ENCODE measurements around the gene TOMM20.

TOMM20 gene

DNA sequence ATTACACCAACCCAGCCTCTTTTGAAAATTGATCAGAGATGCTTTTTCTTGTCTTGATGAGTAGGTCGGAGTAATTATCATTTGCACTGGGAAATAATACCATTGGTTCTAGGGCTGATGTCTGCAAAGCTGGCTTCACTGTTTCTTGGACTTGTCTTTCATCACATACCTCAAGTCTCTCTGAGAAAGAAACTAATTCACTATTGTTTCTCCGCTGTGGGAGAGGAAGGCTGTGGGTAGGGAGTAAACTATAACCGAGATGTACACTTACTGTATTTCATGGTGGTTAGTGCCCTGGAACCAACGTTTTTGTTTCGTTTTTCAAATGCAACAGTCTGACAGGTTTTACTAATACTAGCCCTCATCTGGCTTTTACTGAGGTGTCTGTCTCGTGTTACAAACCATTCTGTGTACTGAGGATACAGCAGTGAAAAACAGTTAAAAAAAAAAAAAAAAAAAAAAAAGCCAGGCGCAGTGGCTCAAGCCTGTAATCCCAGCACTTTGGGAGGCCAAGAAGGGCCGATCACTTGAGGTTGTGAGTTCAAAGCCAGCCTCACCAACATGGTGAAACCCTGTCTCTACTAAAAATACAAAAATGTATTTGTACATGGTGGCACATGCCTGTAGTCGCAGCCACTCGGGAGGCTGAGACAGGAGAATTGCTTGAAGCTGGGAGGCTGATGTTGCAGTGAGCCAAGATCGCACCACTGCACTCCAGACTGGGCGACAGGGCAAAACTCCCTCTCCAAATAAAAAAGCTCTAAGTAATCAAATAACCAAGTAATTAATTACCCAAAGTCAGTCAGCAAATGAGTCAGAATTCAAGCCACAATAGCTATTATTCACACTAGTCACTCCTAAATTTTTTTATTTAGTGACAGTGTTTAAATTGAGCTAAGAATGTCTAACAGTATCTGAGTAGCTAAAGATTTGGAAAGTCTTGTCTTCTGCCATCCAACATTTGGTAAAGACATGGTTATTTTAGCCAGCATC is 23.3 kb downstream of the TOMM20 start (continued):
- TF ChIP-seq ZNF112 (tag by site-specific recombination; IDR thresholded peaks at IDR 0.05), result no peak
- TF ChIP-seq, protein P1, sequence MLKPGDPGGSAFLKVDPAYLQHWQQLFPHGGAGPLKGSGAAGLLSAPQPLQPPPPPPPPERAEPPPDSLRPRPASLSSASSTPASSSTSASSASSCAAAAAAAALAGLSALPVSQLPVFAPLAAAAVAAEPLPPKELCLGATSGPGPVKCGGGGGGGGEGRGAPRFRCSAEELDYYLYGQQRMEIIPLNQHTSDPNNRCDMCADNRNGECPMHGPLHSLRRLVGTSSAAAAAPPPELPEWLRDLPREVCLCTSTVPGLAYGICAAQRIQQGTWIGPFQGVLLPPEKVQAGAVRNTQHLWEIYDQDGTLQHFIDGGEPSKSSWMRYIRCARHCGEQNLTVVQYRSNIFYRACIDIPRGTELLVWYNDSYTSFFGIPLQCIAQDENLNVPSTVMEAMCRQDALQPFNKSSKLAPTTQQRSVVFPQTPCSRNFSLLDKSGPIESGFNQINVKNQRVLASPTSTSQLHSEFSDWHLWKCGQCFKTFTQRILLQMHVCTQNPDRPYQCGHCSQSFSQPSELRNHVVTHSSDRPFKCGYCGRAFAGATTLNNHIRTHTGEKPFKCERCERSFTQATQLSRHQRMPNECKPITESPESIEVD (tag by site-specific recombination; IDR thresholded peaks at IDR 0.05), result peak; percentile 84
- TF ChIP-seq ZNF354C (tag by site-specific recombination; IDR thresholded peaks at IDR 0.05; ENCODE audit: borderline replicate concordance, low read depth), result no peak
- no peak for TF ChIP-seq ZNF791 (tag by site-specific recombination; IDR thresholded peaks at IDR 0.05)
- TF ChIP-seq, protein P2, sequence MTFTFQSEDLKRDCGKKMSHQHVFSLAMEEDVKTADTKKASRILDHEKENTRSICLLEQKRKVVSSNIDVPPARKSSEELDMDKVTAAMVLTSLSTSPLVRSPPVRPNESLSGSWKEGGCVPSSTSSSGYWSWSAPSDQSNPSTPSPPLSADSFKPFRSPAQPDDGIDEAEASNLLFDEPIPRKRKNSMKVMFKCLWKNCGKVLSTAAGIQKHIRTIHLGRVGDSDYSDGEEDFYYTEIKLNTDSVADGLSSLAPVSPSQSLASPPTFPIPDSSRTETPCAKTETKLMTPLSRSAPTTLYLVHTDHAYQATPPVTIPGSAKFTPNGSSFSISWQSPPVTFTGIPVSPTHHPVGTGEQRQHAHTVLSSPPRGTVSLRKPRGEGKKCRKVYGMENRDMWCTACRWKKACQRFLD (tag by site-specific recombination; IDR thresholded peaks at IDR 0.05), result no peak
- TF ChIP-seq ZNF324 (tag by site-specific recombination; IDR thresholded peaks at IDR 0.05), result no peak
- no peak for TF ChIP-seq ZNF707 (tag by site-specific recombination; IDR thresholded peaks at IDR 0.05)
- TF ChIP-seq TRIM28 (IDR thresholded peaks at IDR 0.05; ENCODE audit: borderline replicate concordance, low read length), result no peak
- TF ChIP-seq ZNF747 (tag by site-specific recombination; IDR thresholded peaks at IDR 0.05), result no peak
- TF ChIP-seq BCL11A (tag by site-specific recombination; IDR thresholded peaks at IDR 0.05; ENCODE audit: low read depth), result peak; percentile 36; the same call in 1 of the 2 replicates
- TF ChIP-seq ZNF677 (tag by site-specific recombination; IDR thresholded peaks at IDR 0.05), result no peak
- TF ChIP-seq ZNF366 (tag by site-specific recombination; conservative IDR thresholded peaks at IDR 0.05), result 0 out of 2 replicates have a peak, but pooled peaks have one; percentile 43
- TF ChIP-seq RBAK (tag by site-specific recombination; IDR thresholded peaks at IDR 0.05), result no peak
- TF ChIP-seq ZNF658 (tag by site-specific recombination; IDR thresholded peaks at IDR 0.05), result no peak
- no peak for TF ChIP-seq SALL2 (tag by site-specific recombination; IDR thresholded peaks at IDR 0.05; ENCODE audit: borderline replicate concordance)
- TF ChIP-seq ZEB2 (tag by site-specific recombination; IDR thresholded peaks at IDR 0.05), result peak; percentile 12; the same call in 1 of the 2 replicates
- no peak for TF ChIP-seq YY1 (tag by site-specific recombination; IDR thresholded peaks at IDR 0.05)
- no peak for TF ChIP-seq ZNF155 (tag by site-specific recombination; IDR thresholded peaks at IDR 0.05)
- no peak for TF ChIP-seq ZNF341 (tag by site-specific recombination; IDR thresholded peaks at IDR 0.05; ENCODE audit: low read depth)
- TF ChIP-seq SCRT2 (tag by site-specific recombination; IDR thresholded peaks at IDR 0.05), result peak; percentile 65
- TF ChIP-seq ZNF404 (tag by site-specific recombination; IDR thresholded peaks at IDR 0.05), result no peak
- peak; percentile 34; the same call in 1 of the 2 replicates for TF ChIP-seq ZBTB44 (tag by site-specific recombination; IDR thresholded peaks at IDR 0.05)
- no peak for TF ChIP-seq YY2 (tag by site-specific recombination; IDR thresholded peaks at IDR 0.05)
- TF ChIP-seq ZBTB21 (tag by site-specific recombination; IDR thresholded peaks at IDR 0.05), result no peak
- no peak for TF ChIP-seq ZNF211 (tag by site-specific recombination; IDR thresholded peaks at IDR 0.05; ENCODE audit: low read depth)
- no peak for TF ChIP-seq ZNF549 (tag by site-specific recombination; IDR thresholded peaks at IDR 0.05)
- TF ChIP-seq SP2 (tag by site-specific recombination; IDR thresholded peaks at IDR 0.05), result no peak
- TF ChIP-seq ZNF121 (tag by site-specific recombination; IDR thresholded peaks at IDR 0.05), result no peak
- TF ChIP-seq, protein P3, sequence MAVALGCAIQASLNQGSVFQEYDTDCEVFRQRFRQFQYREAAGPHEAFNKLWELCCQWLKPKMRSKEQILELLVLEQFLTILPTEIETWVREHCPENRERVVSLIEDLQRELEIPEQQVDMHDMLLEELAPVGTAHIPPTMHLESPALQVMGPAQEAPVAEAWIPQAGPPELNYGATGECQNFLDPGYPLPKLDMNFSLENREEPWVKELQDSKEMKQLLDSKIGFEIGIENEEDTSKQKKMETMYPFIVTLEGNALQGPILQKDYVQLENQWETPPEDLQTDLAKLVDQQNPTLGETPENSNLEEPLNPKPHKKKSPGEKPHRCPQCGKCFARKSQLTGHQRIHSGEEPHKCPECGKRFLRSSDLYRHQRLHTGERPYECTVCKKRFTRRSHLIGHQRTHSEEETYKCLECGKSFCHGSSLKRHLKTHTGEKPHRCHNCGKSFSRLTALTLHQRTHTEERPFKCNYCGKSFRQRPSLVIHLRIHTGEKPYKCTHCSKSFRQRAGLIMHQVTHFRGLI (tag by site-specific recombination; IDR thresholded peaks at IDR 0.05), result no peak
- TF ChIP-seq IKZF3 (tag by site-specific recombination; IDR thresholded peaks at IDR 0.05), result no peak
- TF ChIP-seq, protein P4, sequence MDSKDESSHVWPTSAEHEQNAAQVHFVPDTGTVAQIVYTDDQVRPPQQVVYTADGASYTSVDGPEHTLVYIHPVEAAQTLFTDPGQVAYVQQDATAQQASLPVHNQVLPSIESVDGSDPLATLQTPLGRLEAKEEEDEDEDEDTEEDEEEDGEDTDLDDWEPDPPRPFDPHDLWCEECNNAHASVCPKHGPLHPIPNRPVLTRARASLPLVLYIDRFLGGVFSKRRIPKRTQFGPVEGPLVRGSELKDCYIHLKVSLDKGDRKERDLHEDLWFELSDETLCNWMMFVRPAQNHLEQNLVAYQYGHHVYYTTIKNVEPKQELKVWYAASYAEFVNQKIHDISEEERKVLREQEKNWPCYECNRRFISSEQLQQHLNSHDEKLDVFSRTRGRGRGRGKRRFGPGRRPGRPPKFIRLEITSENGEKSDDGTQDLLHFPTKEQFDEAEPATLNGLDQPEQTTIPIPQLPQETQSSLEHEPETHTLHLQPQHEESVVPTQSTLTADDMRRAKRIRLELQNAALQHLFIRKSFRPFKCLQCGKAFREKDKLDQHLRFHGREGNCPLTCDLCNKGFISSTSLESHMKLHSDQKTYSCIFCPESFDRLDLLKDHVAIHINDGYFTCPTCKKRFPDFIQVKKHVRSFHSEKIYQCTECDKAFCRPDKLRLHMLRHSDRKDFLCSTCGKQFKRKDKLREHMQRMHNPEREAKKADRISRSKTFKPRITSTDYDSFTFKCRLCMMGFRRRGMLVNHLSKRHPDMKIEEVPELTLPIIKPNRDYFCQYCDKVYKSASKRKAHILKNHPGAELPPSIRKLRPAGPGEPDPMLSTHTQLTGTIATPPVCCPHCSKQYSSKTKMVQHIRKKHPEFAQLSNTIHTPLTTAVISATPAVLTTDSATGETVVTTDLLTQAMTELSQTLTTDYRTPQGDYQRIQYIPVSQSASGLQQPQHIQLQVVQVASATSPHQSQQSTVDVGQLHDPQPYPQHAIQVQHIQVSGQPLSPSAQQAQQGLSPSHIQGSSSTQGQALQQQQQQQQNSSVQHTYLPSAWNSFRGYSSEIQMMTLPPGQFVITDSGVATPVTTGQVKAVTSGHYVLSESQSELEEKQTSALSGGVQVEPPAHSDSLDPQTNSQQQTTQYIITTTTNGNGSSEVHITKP (tag by site-specific recombination; IDR thresholded peaks at IDR 0.05), result no peak; the same call in 1 of the 2 replicates
